CD4-positive, alpha-beta memory T cell (primary cell): ENCODE measurements around the gene CLEC7A. TPM values are rescaled to one million over a fixed set of nuclear protein-coding genes. Genes with fewer than 3 reads are reported as not detected.

ENCODE experiments used
- CTCF ChIA-PET: fragments of 350-600 bp; sonication (Branson Sonifier 250); formaldehyde crosslinking; loops from one replicate; lab custom pipeline; 2021; ENCODE audit warnings: inconsistent platforms; ENCODE audit not compliant: partially characterized antibody; lab: Charles Lee
- POLR2A ChIA-PET: fragments of 350-600 bp; sonication (Branson Sonifier 250); formaldehyde crosslinking; loops from one replicate; lab custom pipeline; 2021; ENCODE audit not compliant: partially characterized antibody; lab: Charles Lee
- DNase-seq, 5 donors: peaks; one replicate each; pipeline versions ENCODE4 v3.0.0 to v3.0.0-alpha.2; 2020 to 2022; ENCODE audit warnings: mixed read lengths in 1 of 5
- H3K27ac ChIP-seq: one replicate; pipeline ENCODE4 v1.7.0; 2013; ENCODE audit warnings: low read depth, low read length
- H3K27me3 ChIP-seq: 2 replicates; pipeline ENCODE4 v1.7.0; 2013; ENCODE audit warnings: mild to moderate bottlenecking, low read length, moderate library complexity; ENCODE audit not compliant: insufficient read depth
- H3K36me3 ChIP-seq: 2 replicates; pipeline ENCODE4 v1.7.0; 2013; ENCODE audit warnings: mild to moderate bottlenecking, low read length, moderate library complexity; ENCODE audit not compliant: insufficient read depth
- H3K4me1 ChIP-seq: 2 replicates; pipeline ENCODE4 v1.7.0; 2013; ENCODE audit warnings: mild to moderate bottlenecking, low read length, moderate library complexity; ENCODE audit not compliant: insufficient read depth
- H3K4me3 ChIP-seq, 2 donors: one replicate each; pipeline ENCODE4 v1.7.0; 2013; ENCODE audit warnings: low read length in 2 of 2, mild to moderate bottlenecking in 1 of 2
- H3K9me3 ChIP-seq, 2 donors: one replicate each; pipeline ENCODE4 v1.7.0; 2013; ENCODE audit warnings: low read length in 2 of 2, control low read depth in 1 of 2; ENCODE audit not compliant: control insufficient read depth in 1 of 2
- H3K27ac Mint-ChIP-seq, 7 donors: one replicate each; pipeline ENCODE4 v1.8.0; 2020 to 2021; ENCODE audit warnings: mixed read lengths in 7 of 7, mild to moderate bottlenecking in 6 of 7, inconsistent platforms in 3 of 7, moderate library complexity in 3 of 7
- H3K27me3 Mint-ChIP-seq, 2 donors: one replicate each; pipeline ENCODE4 v1.8.0; 2020 to 2021; ENCODE audit warnings: mixed read lengths in 2 of 2
- H3K36me3 Mint-ChIP-seq, 2 donors: one replicate each; pipeline ENCODE4 v1.8.0; 2020 to 2021; ENCODE audit warnings: mixed read lengths in 2 of 2, inconsistent platforms in 1 of 2, mild to moderate bottlenecking in 1 of 2
- H3K4me1 Mint-ChIP-seq, 4 donors: one replicate each; pipeline ENCODE4 v1.8.0; 2020 to 2021; ENCODE audit warnings: mixed read lengths in 4 of 4, mild to moderate bottlenecking in 1 of 4
- H3K4me3 Mint-ChIP-seq, 8 donors: one replicate each; pipeline ENCODE4 v1.8.0; 2020 to 2021; ENCODE audit warnings: mixed read lengths in 8 of 8, mild to moderate bottlenecking in 7 of 8, moderate library complexity in 6 of 8, inconsistent platforms in 3 of 8
- H3K9me3 Mint-ChIP-seq, 8 donors: one replicate each; pipeline ENCODE4 v1.8.0; 2020 to 2021; ENCODE audit warnings: mixed read lengths in 8 of 8, mild to moderate bottlenecking in 5 of 8, inconsistent platforms in 3 of 8, moderate library complexity in 1 of 8
- intact Hi-C: fragments of 100-400 bp; cut with micrococcal nuclease; formaldehyde crosslinking; loops from one replicate; pipeline ENCODE4 v1.15.1; 2023
- polyA plus RNA-seq, 2 donors: library from polyadenylated mRNA; unstranded; fragments of 300-500 nt; fragmentation: Illumina TruSeq; gene quantifications; one replicate each; pipeline ENCODE4 v1.2.3, GENCODE V29; 2021
- total RNA-seq, 2 experiments: library from RNA; stranded (reverse); gene quantifications; one replicate each; pipeline ENCODE4 v1.2.3, GENCODE V29; 2021

CLEC7A gene
- total and polyA plus RNA-seq, 4 experiments from 2014 or later: 0.46 to 1.3 (median 0.89) TPM; not detected in 1

DNA sequence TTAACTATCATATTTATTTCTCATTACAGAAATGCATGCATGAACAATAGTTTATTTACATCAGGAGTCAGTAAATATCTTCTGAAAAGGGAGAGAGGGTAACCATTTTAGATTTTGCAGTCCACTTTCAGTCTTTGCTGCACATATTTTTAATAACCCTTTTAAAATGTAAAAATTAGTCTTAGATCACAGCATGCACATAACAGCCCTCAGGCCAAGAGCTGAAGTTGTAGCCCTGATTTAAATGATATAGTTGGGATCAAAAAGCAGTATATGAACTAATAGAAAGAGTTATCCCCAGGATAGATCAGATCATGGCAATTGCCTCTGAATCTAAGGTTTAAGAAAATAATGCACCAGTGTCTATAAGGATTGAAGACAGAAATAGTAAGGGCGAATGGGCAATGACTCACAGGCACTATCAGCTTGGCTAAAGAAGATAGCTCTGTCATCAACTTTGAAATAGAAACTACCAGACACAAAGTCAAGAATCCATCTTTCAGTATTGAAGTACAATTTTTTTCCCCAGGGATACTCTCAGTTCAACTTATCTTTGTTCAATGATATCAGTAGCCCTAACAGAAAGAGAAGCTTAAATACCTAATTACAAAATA, 13.1 kb upstream of the CLEC7A start:
- H3K27me3 Mint-ChIP-seq: peaks cover 1 to 9% of the 10 kb centered on the region in 2 donors
- H3K9me3 Mint-ChIP-seq: peaks cover 0 to 2% (median 0%) of the 10 kb centered on the region in 8 donors
- Histone ChIP-seq H3K27me3 (no peaks in the 10 kb centered on the region), H3K9me3 (no peaks in the 10 kb centered on the region), H3K36me3 (no peaks in the 10 kb centered on the region), H3K4me3 (no peak overlapping the region), H3K27ac (no peak overlapping the region), H3K4me1 (no peaks in the 10 kb centered on the region)
- DNase-seq: no peak
- no peak overlapping the region for H3K4me3 Mint-ChIP-seq
- intact Hi-C loops: loop anchor here (5.0 kb wide), 1 partner anchor 346 kb away; no protein-coding TSS in a partner anchor
- H3K4me1 Mint-ChIP-seq: no peaks in the 10 kb centered on the region
- no peaks in the 10 kb centered on the region for H3K36me3 Mint-ChIP-seq
- H3K27ac Mint-ChIP-seq: no peak overlapping the region
- ChIA-PET CTCF (interaction anchor here (0.6 to 1.9 kb wide), 4 partner anchors 10 to 979 kb away, joined by 3 to 14 read pairs (median 4); no protein-coding TSS in a partner anchor), POLR2A (no interaction called here)

DNA sequence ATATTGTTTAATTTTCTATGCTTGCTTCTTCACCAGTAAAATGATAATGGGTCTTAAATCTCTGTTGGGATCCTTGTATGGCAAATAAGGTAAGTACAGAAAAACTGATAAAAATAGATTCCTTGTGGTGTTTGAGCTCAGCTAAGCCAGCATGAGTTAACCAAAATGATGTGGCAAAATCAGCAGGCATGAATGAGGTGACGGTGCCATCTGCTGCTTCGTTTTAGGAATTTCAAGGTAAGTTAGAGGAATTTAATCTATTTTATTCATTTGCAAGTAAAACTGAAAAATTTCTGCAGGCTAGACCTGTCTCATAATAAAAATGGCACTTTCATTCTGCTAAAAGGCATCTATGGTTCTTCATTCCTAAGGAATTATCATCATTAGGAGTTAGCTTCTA, 10.0 kb upstream of the CLEC7A start:
- no peaks in the 10 kb centered on the region for H3K36me3 Mint-ChIP-seq
- no peaks in the 10 kb centered on the region for H3K9me3 ChIP-seq
- no peaks in the 10 kb centered on the region for H3K36me3 ChIP-seq
- intact Hi-C loops: loop anchor here (1.0 to 5.0 kb wide), 4 partner anchors 199 to 390 kb away; no protein-coding TSS in a partner anchor
- H3K27me3 ChIP-seq: no peaks in the 10 kb centered on the region
- H3K4me3 Mint-ChIP-seq: no peak overlapping the region
- POLR2A ChIA-PET: no interaction called here
- H3K27ac Mint-ChIP-seq: no peak overlapping the region
- H3K9me3 Mint-ChIP-seq: peaks cover 0 to 2% (median 0%) of the 10 kb centered on the region in 8 donors
- H3K4me1 ChIP-seq: no peaks in the 10 kb centered on the region
- CTCF ChIA-PET: interaction anchor here (0.7 to 3.1 kb wide), 10 partner anchors 10 to 397 kb away, joined by 3 to 27 read pairs (median 7); partner anchors contain the start of genes CD69, CLEC12B and CLEC7A
- no peak overlapping the region for H3K27ac ChIP-seq
- peak; percentile 35 to 53 (median 39) for DNase-seq
- H3K4me3 ChIP-seq: no peak overlapping the region
- peaks cover 4 to 9% of the 10 kb centered on the region in 2 donors for H3K27me3 Mint-ChIP-seq
- no peaks in the 10 kb centered on the region for H3K4me1 Mint-ChIP-seq

DNA sequence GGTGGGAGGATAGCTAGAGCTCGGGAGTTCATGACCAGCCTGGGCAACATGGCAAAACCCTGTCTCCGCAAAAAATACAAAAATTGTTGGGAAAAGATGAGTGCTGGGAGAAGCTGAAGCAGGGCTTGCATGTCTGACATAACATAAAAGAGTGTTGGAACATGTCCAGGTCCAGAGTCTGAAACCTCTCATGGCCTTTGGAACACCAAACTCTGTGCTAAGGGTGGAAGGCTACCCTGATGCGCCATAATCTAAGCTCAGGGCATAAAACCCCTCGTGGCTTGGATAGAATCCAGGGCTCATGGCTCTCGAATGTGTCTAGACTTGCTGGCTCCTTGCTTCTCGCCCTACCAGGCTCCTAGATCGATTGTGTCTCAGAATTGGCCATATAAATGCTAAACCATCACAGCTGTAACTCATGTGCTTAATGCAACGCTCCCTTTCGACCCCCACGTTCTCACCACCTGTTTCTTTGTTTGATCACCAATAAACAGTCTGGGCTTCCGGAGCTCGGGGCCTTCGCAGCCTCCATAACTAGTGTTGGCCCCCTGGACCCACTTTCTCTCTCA, 6.7 kb upstream of the CLEC7A start:
- no peak overlapping the region for H3K4me3 Mint-ChIP-seq
- H3K4me1 ChIP-seq: no peaks in the 10 kb centered on the region
- H3K9me3 Mint-ChIP-seq: no peaks in the 10 kb centered on the region
- ChIA-PET CTCF (interaction anchor here (0.7 kb wide), 1 partner anchor 14 kb away, joined by 3 read pairs; no protein-coding TSS in a partner anchor), POLR2A (interaction anchor here (1.6 kb wide), 1 partner anchor 11 kb away, joined by 3 read pairs; no protein-coding TSS in a partner anchor)
- no peaks in the 10 kb centered on the region for H3K36me3 Mint-ChIP-seq
- H3K27me3 Mint-ChIP-seq: peaks cover 2% of the 10 kb centered on the region in 2 donors
- intact Hi-C loops: no loop called here
- H3K9me3 ChIP-seq: no peaks in the 10 kb centered on the region
- H3K36me3 ChIP-seq: no peaks in the 10 kb centered on the region
- DNase-seq: no peak
- no peak overlapping the region for H3K4me3 ChIP-seq
- no peaks in the 10 kb centered on the region for H3K27me3 ChIP-seq
- H3K27ac Mint-ChIP-seq: no peak overlapping the region
- no peak overlapping the region for H3K27ac ChIP-seq
- no peaks in the 10 kb centered on the region for H3K4me1 Mint-ChIP-seq

DNA sequence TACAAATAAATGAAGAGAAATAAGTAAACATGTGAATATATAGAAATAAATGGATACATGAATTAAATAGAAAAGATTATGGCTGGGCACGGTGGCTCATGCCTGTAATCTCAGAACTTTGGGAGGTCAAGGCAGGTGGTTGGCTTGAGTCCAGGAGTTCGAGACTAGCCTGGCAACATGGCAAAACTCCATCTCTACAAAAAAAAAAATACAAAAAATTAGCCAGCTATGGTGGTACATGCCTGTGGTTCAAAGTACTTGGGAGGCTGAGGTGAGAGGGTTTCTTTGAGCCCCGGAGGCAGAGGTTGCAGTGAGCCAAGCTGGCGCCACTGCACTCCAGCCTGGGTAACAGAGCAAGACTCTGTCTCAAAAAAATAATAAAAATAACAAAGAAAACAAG, 5.1 kb upstream of the CLEC7A start:
- no peak overlapping the region for H3K27ac Mint-ChIP-seq
- H3K36me3 Mint-ChIP-seq: no peaks in the 10 kb centered on the region
- POLR2A ChIA-PET: interaction anchor here (1.6 kb wide), 1 partner anchor 10 kb away, joined by 3 read pairs; no protein-coding TSS in a partner anchor

DNA sequence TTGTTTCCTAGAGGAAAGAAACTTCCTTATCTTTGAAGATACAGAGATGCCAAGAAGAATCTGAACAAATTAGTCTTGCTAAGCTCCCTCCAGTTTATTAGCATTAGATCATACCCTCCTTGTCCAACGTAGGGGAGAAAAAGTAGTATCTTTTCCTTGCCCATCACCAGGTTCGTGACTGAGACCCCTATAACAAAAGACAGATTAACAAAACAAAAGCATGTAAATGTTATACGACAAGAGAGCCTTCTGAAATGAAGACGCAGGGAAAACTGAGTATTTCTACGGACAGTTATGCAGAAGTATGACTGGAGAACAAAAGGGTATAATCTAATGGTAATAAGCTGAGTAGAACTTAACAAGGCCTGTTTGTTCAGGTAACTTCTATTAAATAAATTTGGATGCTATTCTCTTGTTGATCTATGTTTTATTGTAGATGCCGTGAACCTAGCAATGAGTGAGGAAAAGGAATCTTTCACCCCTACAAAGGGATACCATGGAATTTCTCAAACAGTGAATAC, 2.9 kb upstream of the CLEC7A start:
- H3K4me1 Mint-ChIP-seq: peaks cover 6 to 10% (median 9%) of the 10 kb centered on the region in 4 donors
- peaks cover 0 to 2% of the 10 kb centered on the region in 2 donors for H3K27me3 Mint-ChIP-seq
- no peaks in the 10 kb centered on the region for H3K9me3 Mint-ChIP-seq
- no peak overlapping the region for H3K27ac ChIP-seq
- no peaks in the 10 kb centered on the region for H3K36me3 ChIP-seq
- H3K9me3 ChIP-seq: no peaks in the 10 kb centered on the region
- ChIA-PET CTCF (no interaction called here), POLR2A (no interaction called here)
- H3K4me3 Mint-ChIP-seq: no peak overlapping the region
- H3K27me3 ChIP-seq: no peaks in the 10 kb centered on the region
- intact Hi-C loops: no loop called here
- peaks cover 10% of the 10 kb centered on the region for H3K4me1 ChIP-seq
- DNase-seq: no peak
- no peak overlapping the region for H3K4me3 ChIP-seq
- no peak overlapping the region for H3K27ac Mint-ChIP-seq
- H3K36me3 Mint-ChIP-seq: no peaks in the 10 kb centered on the region

More for the DNA sequence above, 5.1 kb upstream of the CLEC7A start:
- intact Hi-C loops: no loop called here
- H3K27ac ChIP-seq: no peak overlapping the region
- no peaks in the 10 kb centered on the region for H3K9me3 Mint-ChIP-seq
- CTCF ChIA-PET: no interaction called here
- DNase-seq: no peak
- H3K4me3 ChIP-seq: no peak overlapping the region
- peaks cover 2 to 7% (median 5%) of the 10 kb centered on the region in 4 donors for H3K4me1 Mint-ChIP-seq
- no peaks in the 10 kb centered on the region for H3K9me3 ChIP-seq
- H3K4me3 Mint-ChIP-seq: no peak overlapping the region
- peaks cover 5% of the 10 kb centered on the region for H3K4me1 ChIP-seq
- no peaks in the 10 kb centered on the region for H3K27me3 ChIP-seq
- no peaks in the 10 kb centered on the region for H3K36me3 ChIP-seq
- H3K27me3 Mint-ChIP-seq: peaks cover 2% of the 10 kb centered on the region in 2 donors

DNA sequence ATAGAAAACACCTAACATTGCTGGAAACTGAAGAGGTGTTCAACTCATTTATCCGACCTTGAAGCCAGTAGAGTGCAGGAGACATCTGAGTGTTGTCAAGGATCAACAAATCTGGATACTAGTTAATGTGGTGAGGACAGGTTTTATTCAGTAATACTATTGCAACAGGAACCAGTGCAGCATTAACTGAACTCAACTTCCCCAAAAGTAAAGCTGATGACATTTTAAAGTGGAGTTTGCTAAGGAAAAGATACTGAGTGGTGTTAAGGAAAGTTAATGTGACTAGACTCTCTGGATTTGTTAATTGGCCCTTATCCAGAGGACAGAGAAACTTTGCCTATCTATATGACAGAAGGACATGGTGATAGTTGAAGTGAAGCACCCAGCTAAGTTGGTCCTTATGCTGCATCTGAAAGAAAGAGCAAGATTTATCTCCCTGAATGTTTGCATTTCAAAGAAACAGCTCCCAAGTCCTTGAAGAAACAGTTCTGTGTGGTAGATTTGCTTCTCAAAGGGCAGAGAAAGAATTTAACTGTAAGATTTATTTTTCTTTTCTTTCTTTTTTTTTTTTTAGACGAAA, 1.2 kb upstream of the CLEC7A start:
- no peak overlapping the region for H3K27ac ChIP-seq
- H3K9me3 ChIP-seq: no peaks in the 10 kb centered on the region
- no peak overlapping the region for H3K4me3 Mint-ChIP-seq
- no peaks in the 10 kb centered on the region for H3K36me3 Mint-ChIP-seq
- H3K27me3 Mint-ChIP-seq: peaks cover 0 to 1% of the 10 kb centered on the region in 2 donors
- peaks cover 10% of the 10 kb centered on the region for H3K4me1 ChIP-seq
- no peaks in the 10 kb centered on the region for H3K9me3 Mint-ChIP-seq
- intact Hi-C loops: no loop called here
- H3K4me1 Mint-ChIP-seq: peaks cover 6 to 10% (median 9%) of the 10 kb centered on the region in 4 donors
- POLR2A ChIA-PET: no interaction called here
- H3K27me3 ChIP-seq: no peaks in the 10 kb centered on the region
- H3K4me3 ChIP-seq: no peak overlapping the region
- no peak for DNase-seq
- H3K27ac Mint-ChIP-seq: no peak overlapping the region
- no peaks in the 10 kb centered on the region for H3K36me3 ChIP-seq
- CTCF ChIA-PET: interaction anchor here (2.7 kb wide), 1 partner anchor 9 kb away, joined by 12 read pairs; no protein-coding TSS in a partner anchor

DNA sequence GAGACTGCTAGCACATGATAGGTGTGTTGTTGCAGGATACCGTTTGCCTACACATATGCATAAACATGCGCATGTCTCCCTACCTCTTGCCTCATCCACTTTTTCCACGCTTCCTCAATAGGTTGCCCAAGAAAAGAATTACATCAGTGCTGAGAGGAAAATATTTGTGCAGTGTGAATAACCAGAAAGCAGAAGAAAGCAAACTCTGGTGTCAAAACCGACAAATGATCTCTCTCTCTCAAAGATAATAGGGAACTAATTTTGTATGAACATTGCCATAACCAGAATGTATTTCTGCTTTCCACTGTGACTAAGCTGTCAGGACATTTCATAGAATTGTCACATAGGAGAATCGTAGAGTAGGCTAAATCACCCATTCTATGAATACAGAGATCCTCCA, 1.3 kb downstream of the CLEC7A start:
- Mint-ChIP-seq H3K4me1 (peaks cover 6 to 10% (median 9%) of the 10 kb centered on the region in 4 donors), H3K27ac (no peak overlapping the region), H3K9me3 (no peaks in the 10 kb centered on the region), H3K4me3 (no peak overlapping the region), H3K27me3 (peaks cover 0 to 1% of the 10 kb centered on the region in 2 donors), H3K36me3 (no peaks in the 10 kb centered on the region)
- Histone ChIP-seq H3K27ac (no peak overlapping the region), H3K36me3 (no peaks in the 10 kb centered on the region), H3K27me3 (no peaks in the 10 kb centered on the region), H3K9me3 (no peaks in the 10 kb centered on the region), H3K4me1 (peaks cover 10% of the 10 kb centered on the region), H3K4me3 (no peak overlapping the region)
- intact Hi-C loops: no loop called here
- POLR2A ChIA-PET: no interaction called here
- DNase-seq: no peak
- CTCF ChIA-PET: no interaction called here
